GM23248 (cell line): Measurements from ENCODE around the gene CIB2.

Source experiments
- EZH2 ChIP-seq: fragments of 200-600 bp; sonication (generic); IDR thresholded peaks from 2 replicates; pipeline ENCODE4 v1.6.1; 2018; ENCODE audit warnings: antibody characterized with exemption, mild to moderate bottlenecking; ENCODE audit not compliant: insufficient read depth, poor library complexity, severe bottlenecking
- EZH2phosphoT487 ChIP-seq: fragments of 200-600 bp; sonication (generic); IDR thresholded peaks from 2 replicates; pipeline ENCODE4 v1.6.1; 2018; ENCODE audit warnings: antibody characterized with exemption, moderate library complexity, mild to moderate bottlenecking, low read depth; ENCODE audit not compliant: insufficient read depth

- TF ChIP-seq EZH2 (no peak), EZH2phosphoT487 (no peak)
These were observed 6.0 kb downstream of the CIB2 start for GRCh38 chr15:78125267-78125666.
